Activated gamma-delta T cell treated with Interleukin-2 at 50 U/mL for 16 hours (primary cell): ENCODE results near the gene PKN2.
A peak's percentile ranks its signal among the peaks of the same experiment; 100 is the strongest.
"Not testable (repeated sequence)": the region's sequence is repeated elsewhere in the genome, so short reads cannot be mapped to it uniquely, and the experiment has no call there.

Source experiments
- DNase-seq: peaks from one replicate; pipeline ENCODE4 v3.0.0-alpha.2; 2020

Gene PKN2

DNA sequence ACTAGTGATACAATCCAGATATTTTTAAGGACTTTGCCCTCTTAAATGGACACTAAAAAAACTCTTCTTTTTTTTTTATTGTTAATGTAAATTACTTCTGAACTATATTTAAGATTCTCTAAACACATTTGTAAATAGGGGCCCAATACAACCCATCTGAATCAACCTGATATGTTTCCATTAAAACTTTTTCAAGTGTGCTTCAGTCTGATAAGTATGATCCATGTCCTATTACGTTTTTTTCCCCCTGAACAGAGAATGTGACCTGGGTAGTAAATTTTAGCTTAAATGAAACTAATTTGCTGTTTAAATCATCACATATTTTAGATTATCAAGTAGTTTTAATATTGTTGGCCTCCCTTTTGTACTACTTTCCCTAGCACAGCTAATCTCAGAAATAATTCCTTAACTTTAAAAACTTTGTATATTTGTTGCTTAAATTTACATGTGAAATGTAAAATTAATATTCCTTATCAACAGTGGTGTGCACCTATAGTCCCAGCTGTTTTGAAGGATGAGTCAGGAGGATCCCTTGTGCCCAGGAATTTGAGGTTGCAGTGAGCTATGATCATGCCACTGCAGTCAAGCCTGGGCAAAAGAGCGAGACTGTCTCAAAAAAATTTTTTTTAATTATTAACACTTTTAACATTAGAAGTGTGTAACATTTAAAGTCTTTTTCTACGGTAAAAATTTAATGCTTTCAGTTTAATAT, 3.0 kb upstream of the PKN2 start:
- no peak for DNase-seq

GRCh38 chr1:88684482-88685258, 597 bp downstream of the PKN2 start:
- DNase-seq: peak; percentile 54

DNA sequence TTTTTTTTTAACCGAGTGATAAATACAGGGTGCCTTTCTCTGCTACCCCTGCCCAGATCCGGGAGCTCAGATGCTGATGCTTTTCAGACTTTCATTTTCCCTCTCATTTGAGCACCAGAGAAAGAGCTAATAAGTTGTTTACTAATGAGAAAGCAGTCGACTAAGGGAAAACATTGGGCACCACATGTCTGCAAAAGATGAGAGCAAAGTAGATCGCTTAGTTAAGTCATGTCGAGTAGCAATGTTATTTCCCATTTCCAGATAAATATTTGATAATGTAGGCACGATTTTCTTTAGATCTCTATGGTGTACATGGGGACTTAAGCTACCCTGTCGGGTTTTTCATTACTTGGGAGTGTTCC, 1.2 kb downstream of the PKN2 start:
- no peak for DNase-seq

DNA sequence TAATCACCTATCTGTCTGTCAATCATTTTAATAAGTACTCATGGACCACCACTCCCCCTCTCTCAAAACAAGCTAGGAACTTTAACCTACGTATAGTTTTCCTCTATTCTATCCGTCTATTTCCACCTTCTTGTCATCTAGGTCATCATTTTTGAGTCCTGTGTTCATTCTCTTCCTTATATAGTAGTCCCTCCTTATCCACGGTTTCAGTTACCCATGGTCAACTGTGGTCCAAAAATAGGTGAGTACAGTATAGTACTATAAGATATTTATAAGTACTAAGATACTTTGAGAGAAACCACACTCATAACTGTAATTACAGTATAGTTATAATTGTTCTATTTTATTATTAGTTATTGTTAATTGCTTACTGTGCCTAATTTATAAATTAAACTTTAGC, 7.5 kb downstream of the PKN2 start:
- DNase-seq: no peak

DNA sequence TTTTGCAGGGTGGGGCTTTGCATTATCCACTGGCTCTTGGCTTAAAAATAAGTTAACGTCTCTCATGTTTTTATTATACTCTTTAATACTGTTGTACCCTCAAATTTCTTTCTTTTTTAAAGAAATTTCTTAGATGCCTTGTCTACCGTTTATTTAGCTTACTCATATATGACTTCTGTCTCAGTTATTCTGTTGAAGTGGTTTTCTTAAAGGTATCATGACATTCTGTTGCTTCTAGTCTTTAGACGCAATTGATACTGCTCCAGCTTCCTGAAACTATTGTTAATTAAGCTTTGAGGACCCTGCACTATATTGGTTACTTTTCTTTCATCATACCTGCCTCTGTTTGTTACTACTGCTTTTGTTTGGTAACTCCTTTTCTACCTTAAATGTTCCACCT, 11.7 kb downstream of the PKN2 start:
- DNase-seq: no peak

- no peak for DNase-seq
Measured at GRCh38 chr1:88697503-88697902, 13.4 kb downstream of the PKN2 start.

- no peak for DNase-seq
Measured at GRCh38 chr1:88698140-88698539, 14.1 kb downstream of the PKN2 start.

DNA sequence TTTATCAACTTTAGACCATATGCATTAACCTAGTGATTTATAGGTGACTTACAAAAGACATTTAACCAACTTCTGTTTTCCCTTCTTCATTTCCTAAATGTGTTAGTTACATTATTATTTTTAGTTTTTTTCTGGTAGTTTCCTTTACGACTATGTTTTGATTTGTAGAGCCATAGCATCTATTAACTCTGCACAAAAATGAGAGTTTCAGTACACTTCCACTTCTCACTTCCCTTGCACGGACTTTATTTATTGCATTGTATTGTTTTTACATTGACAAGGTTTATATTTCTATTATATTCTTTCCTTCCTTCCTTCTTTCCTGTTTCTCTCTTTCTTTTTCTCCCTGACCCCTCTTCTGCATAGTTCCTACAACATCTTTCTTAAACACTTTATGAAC, 14.7 kb downstream of the PKN2 start:
- no peak for DNase-seq

DNA sequence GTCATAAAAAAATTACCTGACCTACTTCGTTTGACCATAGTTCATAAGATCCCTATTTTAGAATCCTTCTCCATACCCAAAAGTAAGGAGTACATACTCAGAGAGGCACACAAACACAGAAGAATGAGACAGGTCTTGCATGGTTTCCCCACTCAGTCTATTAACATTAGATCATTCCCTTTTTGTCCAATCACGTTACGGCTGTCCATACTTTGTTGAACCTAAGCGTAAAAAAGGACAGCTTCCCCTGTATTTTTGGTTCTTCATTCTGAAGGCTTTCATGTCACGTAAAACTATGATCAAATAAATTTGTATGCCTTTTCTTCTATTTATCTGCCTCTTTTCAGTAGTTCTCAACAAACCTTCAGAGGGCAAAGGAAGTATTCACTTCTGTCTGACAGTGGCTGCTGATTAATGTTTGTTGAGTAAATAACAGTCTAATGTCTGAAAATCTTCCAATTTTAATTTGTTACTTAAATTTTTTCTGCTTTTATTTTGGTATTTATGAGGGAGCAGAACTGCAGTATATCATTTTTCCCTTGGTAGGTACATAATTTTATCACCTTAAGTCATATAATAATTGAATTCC, 16.4 kb downstream of the PKN2 start:
- no peak for DNase-seq

GRCh38 chr1:88701275-88701674, 17.2 kb downstream of the PKN2 start:
- DNase-seq: no peak

GRCh38 chr1:88701793-88702192, 17.7 kb downstream of the PKN2 start:
- not testable (repeated sequence) for DNase-seq

- no peak for DNase-seq
Measured at GRCh38 chr1:88708011-88708410, 23.9 kb downstream of the PKN2 start.

GRCh38 chr1:88712907-88713306, 28.8 kb downstream of the PKN2 start:
- DNase-seq: not testable (repeated sequence)

GRCh38 chr1:88716571-88716970, 32.5 kb downstream of the PKN2 start:
- DNase-seq: not testable (repeated sequence)

DNA sequence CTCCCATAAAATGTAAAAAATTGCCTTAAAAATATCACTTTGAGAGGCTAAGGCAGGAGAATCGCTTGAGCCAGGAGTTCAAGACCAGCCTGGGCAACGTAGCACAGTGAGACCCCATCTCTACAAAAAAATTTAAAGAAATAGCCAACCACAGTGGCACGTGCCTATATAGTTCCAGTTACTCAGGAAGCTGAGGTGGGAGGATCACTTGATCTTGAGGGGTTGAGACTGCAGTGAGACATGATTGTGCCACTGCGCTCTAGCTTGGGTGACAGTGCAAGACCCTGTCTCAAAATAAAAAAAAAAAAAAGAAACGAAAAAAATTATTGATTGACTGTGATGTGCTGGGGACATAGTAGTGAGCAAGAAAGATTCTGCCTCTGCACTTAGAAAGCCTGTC, 38.4 kb downstream of the PKN2 start:
- no peak for DNase-seq

GRCh38 chr1:88726697-88727096, 42.6 kb downstream of the PKN2 start:
- DNase-seq: no peak

- no peak for DNase-seq
Measured at GRCh38 chr1:88727205-88727604, 43.1 kb downstream of the PKN2 start.

- DNase-seq: no peak
Measured at GRCh38 chr1:88729297-88729696, 45.2 kb downstream of the PKN2 start.

DNA sequence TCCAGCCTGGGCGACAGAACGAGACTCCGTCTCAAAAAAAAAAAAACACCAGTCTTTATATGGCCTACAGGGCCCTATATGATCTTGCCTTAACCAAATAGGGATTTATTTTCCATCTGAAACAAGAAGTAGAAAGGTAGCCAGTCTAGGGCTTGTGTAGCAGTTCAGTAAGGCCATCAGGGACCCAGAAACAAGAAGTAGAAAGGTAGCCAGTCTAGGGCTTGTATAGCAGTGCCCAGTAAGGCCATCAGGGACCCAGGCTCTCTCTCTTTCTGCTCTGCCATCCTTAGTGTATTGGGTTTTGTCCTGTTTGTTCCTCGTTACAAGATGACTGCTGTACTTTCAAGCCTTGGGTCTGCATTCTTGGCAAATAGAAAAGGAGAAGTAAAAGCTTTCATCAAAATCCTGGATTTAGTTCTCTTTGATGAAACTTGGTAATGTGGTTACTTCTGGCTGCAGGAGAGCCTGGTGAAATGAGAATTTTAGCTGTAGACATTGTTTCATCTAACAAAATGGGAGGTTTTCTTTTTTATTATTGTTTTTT, 46.1 kb downstream of the PKN2 start:
- no peak for DNase-seq

DNA sequence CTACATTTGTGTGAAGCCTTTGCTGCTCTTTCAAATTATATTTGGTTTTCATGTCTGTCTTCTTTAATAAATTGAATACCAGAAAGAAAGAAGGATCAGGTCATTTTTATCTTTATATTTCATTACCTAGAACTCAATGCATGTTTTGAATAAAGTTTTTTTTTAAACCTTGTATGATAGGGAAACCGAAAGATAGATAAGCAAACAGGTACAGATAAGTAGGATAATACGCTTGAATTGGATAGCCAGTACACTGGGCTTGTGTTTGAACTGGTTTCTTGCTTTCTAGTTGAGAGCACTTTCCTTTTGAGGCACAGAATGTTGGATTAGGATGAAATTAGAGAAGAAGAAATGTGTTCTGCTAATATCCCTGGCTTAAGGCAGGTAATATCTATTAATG, 46.9 kb downstream of the PKN2 start:
- no peak for DNase-seq

DNA sequence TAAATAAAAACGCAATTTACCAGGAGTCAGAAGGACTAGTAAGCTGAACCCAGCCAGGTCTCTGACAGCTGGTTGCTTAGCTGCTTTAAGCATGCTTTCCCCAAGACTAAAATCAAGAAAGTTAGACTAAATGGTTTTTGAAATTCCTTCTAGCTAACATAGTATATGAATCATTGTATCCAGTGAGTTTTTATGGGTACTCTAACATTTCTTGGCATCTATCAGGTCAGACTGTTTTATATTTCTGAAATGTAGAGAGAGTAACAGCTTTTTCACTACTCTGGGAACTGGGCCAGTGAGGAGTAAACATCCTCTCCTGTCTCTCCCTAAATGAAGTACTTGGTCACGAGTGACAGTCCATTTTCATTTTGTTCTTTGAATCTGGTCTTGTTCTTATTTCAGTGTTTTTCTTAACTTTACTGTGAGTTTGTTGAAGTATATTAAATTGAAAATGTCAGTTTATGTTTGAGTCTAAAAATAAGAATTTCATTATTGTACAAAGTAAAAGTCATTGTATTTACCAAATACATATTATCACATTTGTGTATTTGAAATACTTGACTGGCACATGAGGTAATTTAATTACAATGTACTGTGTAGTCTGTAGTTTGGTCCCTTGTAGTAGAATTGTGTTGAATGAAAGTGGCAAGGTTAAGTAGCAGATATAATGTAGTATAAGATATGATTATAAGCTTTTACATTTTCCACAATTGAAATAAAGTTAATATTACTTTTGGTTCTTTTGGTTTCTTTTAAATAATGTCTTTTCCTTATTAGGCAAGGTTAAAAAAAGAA, 47.6 kb downstream of the PKN2 start:
- DNase-seq: no peak

- no peak for DNase-seq
Measured at GRCh38 chr1:88735382-88735781, 51.3 kb downstream of the PKN2 start.

- DNase-seq: no peak
Measured at GRCh38 chr1:88735909-88736308, 51.8 kb downstream of the PKN2 start.
